CD4-positive, alpha-beta T cell treated with Interferon alpha-2 for 1 hour (primary cell): ENCODE data around the gene PRR11.
"Not testable (repeated sequence)": the region's sequence is repeated elsewhere in the genome, so short reads cannot be mapped to it uniquely, and the experiment has no call there.

Source experiments
- DNase-seq, 2 donors: peaks; one replicate each; pipeline ENCODE4 v3.0.0-alpha.2; 2020 to 2022

Gene PRR11

GRCh38 chr17:59152925-59153324 lies 2.6 kb upstream of the PRR11 start:
- no peak for DNase-seq

GRCh38 chr17:59154292-59154720 lies 1.2 kb upstream of the PRR11 start:
- DNase-seq, result peak in 1 of 2 donors; percentile 38

GRCh38 chr17:59154721-59155438 lies 666 bp upstream of the PRR11 start, which contains the start of gene SKA2:
SKA2 (minus strand) TSS chr17:59155186; CDS start chr17:59155163, 23 bp downstream.
- DNase-seq, result no peak

GRCh38 chr17:59160157-59161025 lies 4.8 kb downstream of the PRR11 start:
- peak in 1 of 2 donors; percentile 56 for DNase-seq

- DNase-seq, result no peak
Measured at GRCh38 chr17:59161477-59161876, 5.9 kb downstream of the PRR11 start.

GRCh38 chr17:59165933-59166342 lies 10.4 kb downstream of the PRR11 start:
- DNase-seq, result peak; percentile 37 to 68

- DNase-seq, result peak; percentile 18 to 21
Measured at GRCh38 chr17:59167571-59168001, 12.0 kb downstream of the PRR11 start.

- DNase-seq, result no peak
Measured at GRCh38 chr17:59172436-59173004, 17.0 kb downstream of the PRR11 start.

GRCh38 chr17:59174671-59175070 lies 19.1 kb downstream of the PRR11 start:
- no peak for DNase-seq

GRCh38 chr17:59175076-59175475 lies 19.5 kb downstream of the PRR11 start:
- DNase-seq, result no peak

- DNase-seq, result no peak
Measured at GRCh38 chr17:59178266-59178985, 22.9 kb downstream of the PRR11 start.

- DNase-seq, result not testable (repeated sequence)
Measured at GRCh38 chr17:59179601-59180000, 24.1 kb downstream of the PRR11 start.

- DNase-seq, result no peak
Measured at GRCh38 chr17:59180626-59181025, 25.1 kb downstream of the PRR11 start.

- DNase-seq, result no peak
Measured at GRCh38 chr17:59181481-59181880, 25.9 kb downstream of the PRR11 start.

GRCh38 chr17:59185997-59186396 lies 30.5 kb downstream of the PRR11 start:
- DNase-seq, result no peak

- DNase-seq, result no peak
Measured at GRCh38 chr17:59186850-59187249, 31.3 kb downstream of the PRR11 start.

GRCh38 chr17:59190806-59191205 lies 35.3 kb downstream of the PRR11 start:
- no peak for DNase-seq

- no peak for DNase-seq
Measured at GRCh38 chr17:59193336-59193862, 37.9 kb downstream of the PRR11 start.

- DNase-seq, result no peak
Measured at GRCh38 chr17:59199398-59199797, 43.9 kb downstream of the PRR11 start.

GRCh38 chr17:59202320-59202719 lies 46.8 kb downstream of the PRR11 start:
- DNase-seq, result no peak

- DNase-seq, result no peak
Measured at GRCh38 chr17:59219370-59219769, 63.8 kb downstream of the PRR11 start.

- DNase-seq, result no peak
Measured at GRCh38 chr17:59219992-59220327, 64.4 kb downstream of the PRR11 start.
